Activated naive CD4-positive, alpha-beta T cell treated with anti-CD3 and anti-CD28 coated beads, Interleukin-2, amount 50 U/mL, for 24 hours (primary cell): ENCODE measurements around the gene NXNL2.

Experiments used
- H3K27ac Mint-ChIP-seq: one replicate; pipeline ENCODE4 v1.8.0; 2021; ENCODE audit warnings: mild to moderate bottlenecking, mixed read lengths
- H3K27me3 Mint-ChIP-seq: one replicate; pipeline ENCODE4 v1.8.0; 2021; ENCODE audit warnings: mixed read lengths
- H3K36me3 Mint-ChIP-seq: one replicate; pipeline ENCODE4 v1.8.0; 2021; ENCODE audit warnings: mixed read lengths
- H3K4me1 Mint-ChIP-seq: one replicate; pipeline ENCODE4 v1.8.0; 2021; ENCODE audit warnings: mixed read lengths
- H3K4me3 Mint-ChIP-seq: one replicate; pipeline ENCODE4 v1.8.0; 2021; ENCODE audit warnings: mild to moderate bottlenecking, mixed read lengths
- H3K9me3 Mint-ChIP-seq: one replicate; pipeline ENCODE4 v1.8.0; 2021; ENCODE audit warnings: mixed read lengths

The NXNL2 gene

GRCh38 chr9:88585426-88585825, 50.4 kb downstream of the NXNL2 start:
- H3K36me3 Mint-ChIP-seq, result no peaks in the 10 kb centered on the region
- H3K4me1 Mint-ChIP-seq, result peaks cover 4% of the 10 kb centered on the region
- H3K4me3 Mint-ChIP-seq, result no peak overlapping the region
- H3K27me3 Mint-ChIP-seq, result no peaks in the 10 kb centered on the region
- no peak overlapping the region for H3K27ac Mint-ChIP-seq
- H3K9me3 Mint-ChIP-seq, result no peaks in the 10 kb centered on the region

DNA sequence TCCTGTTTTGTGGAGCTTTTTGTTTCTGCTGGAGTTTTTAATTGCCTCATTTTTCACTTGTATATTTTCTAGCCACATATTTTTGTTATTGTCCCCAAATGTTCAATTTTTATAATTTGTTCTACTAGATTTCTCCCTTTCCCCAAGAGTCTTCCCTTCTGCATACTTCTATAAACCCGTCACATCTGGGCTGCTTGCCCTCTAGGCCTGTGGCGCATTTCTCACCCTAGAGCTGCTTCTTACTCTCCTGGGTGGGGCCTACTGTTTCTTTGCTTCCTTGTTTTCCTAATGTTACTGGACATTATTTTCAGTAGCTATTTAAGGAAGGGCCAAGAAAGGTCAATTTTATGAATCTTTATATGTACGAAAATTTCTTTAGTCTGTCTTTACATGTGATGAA, 51.5 kb downstream of the NXNL2 start:
- Mint-ChIP-seq H3K36me3 (no peaks in the 10 kb centered on the region), H3K27ac (no peak overlapping the region), H3K4me1 (peaks cover 4% of the 10 kb centered on the region), H3K4me3 (no peak overlapping the region), H3K9me3 (no peaks in the 10 kb centered on the region), H3K27me3 (no peaks in the 10 kb centered on the region)

GRCh38 chr9:88587182-88587581, 52.2 kb downstream of the NXNL2 start:
- Mint-ChIP-seq H3K4me1 (peaks cover 4% of the 10 kb centered on the region), H3K9me3 (no peaks in the 10 kb centered on the region), H3K4me3 (no peak overlapping the region), H3K36me3 (no peaks in the 10 kb centered on the region), H3K27ac (no peak overlapping the region), H3K27me3 (no peaks in the 10 kb centered on the region)

DNA sequence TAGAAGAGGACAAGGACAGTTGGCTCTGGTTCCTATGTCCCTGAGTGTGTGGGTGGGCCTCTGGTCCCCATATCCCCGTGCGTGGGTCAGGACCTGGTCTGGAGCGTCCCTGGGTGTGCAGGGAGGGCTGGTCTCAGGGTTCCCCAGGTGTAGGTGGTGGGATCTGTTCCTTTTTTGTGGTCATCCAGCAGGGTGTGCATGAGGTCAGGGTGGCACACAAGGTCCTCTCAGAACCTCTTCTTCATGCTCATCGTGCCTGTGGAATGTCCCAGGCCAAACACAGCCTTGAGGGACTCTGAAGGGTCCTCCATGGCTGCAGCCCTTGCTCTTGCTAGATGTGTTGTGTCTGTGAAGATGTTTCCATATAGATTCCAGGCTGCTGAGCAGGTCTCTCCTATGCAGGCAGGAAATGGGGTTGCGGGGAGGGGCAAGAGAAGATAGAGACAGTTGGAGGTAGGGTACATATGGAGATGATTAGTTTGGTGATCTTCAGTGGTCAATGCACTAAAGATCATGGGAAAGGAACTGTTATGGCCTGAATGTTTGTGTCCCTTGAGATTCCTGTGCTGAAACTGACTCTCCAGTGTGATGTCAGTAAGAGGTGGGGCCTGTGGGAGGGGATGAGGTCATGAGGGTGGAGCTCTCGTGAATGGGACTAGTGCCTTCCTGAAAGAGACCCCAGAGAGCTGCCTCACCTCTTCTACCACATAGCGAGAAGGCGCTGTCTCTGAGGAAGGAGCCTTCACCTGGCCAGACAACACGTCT, 53.1 kb downstream of the NXNL2 start:
- Mint-ChIP-seq H3K4me1 (peaks cover 4% of the 10 kb centered on the region), H3K36me3 (no peaks in the 10 kb centered on the region), H3K27me3 (no peaks in the 10 kb centered on the region), H3K9me3 (no peaks in the 10 kb centered on the region), H3K4me3 (no peak overlapping the region), H3K27ac (no peak overlapping the region)

DNA sequence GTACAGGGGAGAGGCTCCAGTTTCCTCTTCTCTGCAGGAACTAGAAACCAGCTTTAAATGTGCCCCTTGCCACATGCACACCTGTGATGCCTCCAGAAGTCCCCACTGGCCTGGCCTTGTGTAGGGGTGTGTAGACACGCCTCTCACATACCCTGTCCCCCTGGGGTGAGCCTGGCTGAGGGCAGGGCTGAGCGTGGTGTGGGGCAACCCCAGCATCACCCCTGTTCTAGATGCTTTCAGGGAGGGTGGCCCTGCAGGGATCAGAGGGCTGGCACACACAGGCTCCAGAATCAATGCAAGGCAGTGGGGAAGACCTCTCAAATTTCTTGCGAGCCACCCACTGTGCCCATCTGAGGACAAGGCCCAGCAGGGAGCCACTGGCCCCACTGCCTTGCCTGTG, 54.7 kb downstream of the NXNL2 start:
- peaks cover 6% of the 10 kb centered on the region for H3K4me1 Mint-ChIP-seq

GRCh38 chr9:88590558-88591146, 55.7 kb downstream of the NXNL2 start:
- Mint-ChIP-seq H3K27me3 (no peaks in the 10 kb centered on the region), H3K4me1 (peaks cover 6% of the 10 kb centered on the region), H3K4me3 (no peak overlapping the region), H3K9me3 (no peaks in the 10 kb centered on the region), H3K36me3 (no peaks in the 10 kb centered on the region), H3K27ac (no peak overlapping the region)

More for the DNA sequence above, 54.7 kb downstream of the NXNL2 start:
- no peak overlapping the region for H3K4me3 Mint-ChIP-seq
- H3K27me3 Mint-ChIP-seq, result no peaks in the 10 kb centered on the region
- H3K9me3 Mint-ChIP-seq, result no peaks in the 10 kb centered on the region
- no peak overlapping the region for H3K27ac Mint-ChIP-seq
- no peaks in the 10 kb centered on the region for H3K36me3 Mint-ChIP-seq

GRCh38 chr9:88593537-88594185, 58.7 kb downstream of the NXNL2 start:
- peaks cover 6% of the 10 kb centered on the region for H3K27me3 Mint-ChIP-seq
- H3K4me3 Mint-ChIP-seq, result no peak overlapping the region
- peaks cover 6% of the 10 kb centered on the region for H3K4me1 Mint-ChIP-seq
- no peaks in the 10 kb centered on the region for H3K36me3 Mint-ChIP-seq
- H3K9me3 Mint-ChIP-seq, result no peaks in the 10 kb centered on the region
- H3K27ac Mint-ChIP-seq, result no peak overlapping the region
